ENCODE data around the gene MRPL28. TPM values are rescaled to one million over a fixed set of nuclear protein-coding genes. Genes with fewer than 3 reads are reported as not detected.

Gene MRPL28
- total and polyA plus RNA-seq, 2 donors (not counting 1 experiment from before 2014, with no cell fraction given): 65.2 to 86.5 TPM

GRCh38 chr16:359871-360697 lies 10.3 kb downstream of the MRPL28 start:
- H3K4me2 ChIP-seq (ENCODE audit: extremely low read depth, insufficient read depth, low read length): no peak overlapping the region
- TF ChIP-seq EZH2 (IDR thresholded peaks at IDR 0.05; ENCODE audit: low read length, missing control alignments) (no peak), CTCF (conservative IDR thresholded peaks at IDR 0.05 in 1 of 2, IDR thresholded peaks at IDR 0.05 in 1 of 2; ENCODE audit: low read depth in 1 of 2, low read length in 2 of 2) (no peak)
- no peaks in the 10 kb centered on the region for H3K36me3 ChIP-seq (ENCODE audit: control insufficient read depth, insufficient read depth, low read length)
- DNase-seq (ENCODE audit: low read depth in 2 of 2): no peak
- H3K9ac ChIP-seq (ENCODE audit: insufficient read depth, low read length): no peak overlapping the region
- no peaks in the 10 kb centered on the region for H3K4me1 ChIP-seq (ENCODE audit: control insufficient read depth, extremely low read depth, insufficient read depth, low read length)
- H4K20me1 ChIP-seq (ENCODE audit: control insufficient read depth, extremely low read depth, insufficient read depth, low read length): no peaks in the 10 kb centered on the region
- no peaks in the 10 kb centered on the region for H3K27me3 ChIP-seq (ENCODE audit: control insufficient read depth, insufficient read depth, low read length)
- no peak overlapping the region for H3K27ac ChIP-seq (ENCODE audit: insufficient read depth, low read length)
- no peak overlapping the region for H2AFZ ChIP-seq (ENCODE audit: low read length)
- no peak overlapping the region for H3K4me3 ChIP-seq (replicated peaks in 1 of 4; ENCODE audit: control extremely low read depth in 1 of 4, insufficient read depth in 1 of 4, low read depth in 3 of 4, low read length in 4 of 4)
- H3K9me3 ChIP-seq (ENCODE audit: control insufficient read depth, insufficient read depth, low read depth, low read length): no peaks in the 10 kb centered on the region
- no peaks in the 10 kb centered on the region for H3K79me2 ChIP-seq (ENCODE audit: control insufficient read depth, insufficient read depth, low read length)

GRCh38 chr16:359067-359763 lies 11.1 kb downstream of the MRPL28 start:
- Histone ChIP-seq H3K4me3 (replicated peaks in 1 of 4; ENCODE audit: control extremely low read depth in 1 of 4, insufficient read depth in 1 of 4, low read depth in 3 of 4, low read length in 4 of 4) (no peak overlapping the region), H2AFZ (ENCODE audit: low read length) (no peak overlapping the region), H3K4me2 (ENCODE audit: extremely low read depth, insufficient read depth, low read length) (no peak overlapping the region), H3K9ac (ENCODE audit: insufficient read depth, low read length) (no peak overlapping the region), H3K36me3 (ENCODE audit: control insufficient read depth, insufficient read depth, low read length) (no peaks in the 10 kb centered on the region), H3K4me1 (ENCODE audit: control insufficient read depth, extremely low read depth, insufficient read depth, low read length) (no peaks in the 10 kb centered on the region), H3K79me2 (ENCODE audit: control insufficient read depth, insufficient read depth, low read length) (no peaks in the 10 kb centered on the region), H3K27ac (ENCODE audit: insufficient read depth, low read length) (no peak overlapping the region), H4K20me1 (ENCODE audit: control insufficient read depth, extremely low read depth, insufficient read depth, low read length) (no peaks in the 10 kb centered on the region), H3K9me3 (ENCODE audit: control insufficient read depth, insufficient read depth, low read depth, low read length) (no peaks in the 10 kb centered on the region), H3K27me3 (ENCODE audit: control insufficient read depth, insufficient read depth, low read length) (no peaks in the 10 kb centered on the region)
- TF ChIP-seq EZH2 (IDR thresholded peaks at IDR 0.05; ENCODE audit: low read length, missing control alignments): no peak
- TF ChIP-seq CTCF (conservative IDR thresholded peaks at IDR 0.05 in 1 of 2, IDR thresholded peaks at IDR 0.05 in 1 of 2; ENCODE audit: low read depth in 1 of 2, low read length in 2 of 2): no peak
- no peak for DNase-seq (ENCODE audit: low read depth in 2 of 2)

GRCh38 chr16:356741-357140 lies 13.6 kb downstream of the MRPL28 start:
- no peak overlapping the region for H3K4me3 ChIP-seq (replicated peaks in 1 of 4; ENCODE audit: control extremely low read depth in 1 of 4, insufficient read depth in 1 of 4, low read depth in 3 of 4, low read length in 4 of 4)
- TF ChIP-seq EZH2 (IDR thresholded peaks at IDR 0.05; ENCODE audit: low read length, missing control alignments) (no peak), CTCF (conservative IDR thresholded peaks at IDR 0.05 in 1 of 2, IDR thresholded peaks at IDR 0.05 in 1 of 2; ENCODE audit: low read depth in 1 of 2, low read length in 2 of 2) (no peak)

More at GRCh38 chr16:356741-357140, 13.6 kb downstream of the MRPL28 start:
- Histone ChIP-seq H3K4me1 (ENCODE audit: control insufficient read depth, extremely low read depth, insufficient read depth, low read length) (no peaks in the 10 kb centered on the region), H2AFZ (ENCODE audit: low read length) (no peak overlapping the region), H3K9me3 (ENCODE audit: control insufficient read depth, insufficient read depth, low read depth, low read length) (no peaks in the 10 kb centered on the region), H3K36me3 (ENCODE audit: control insufficient read depth, insufficient read depth, low read length) (no peaks in the 10 kb centered on the region), H3K4me2 (ENCODE audit: extremely low read depth, insufficient read depth, low read length) (no peak overlapping the region), H3K9ac (ENCODE audit: insufficient read depth, low read length) (no peak overlapping the region), H3K27me3 (ENCODE audit: control insufficient read depth, insufficient read depth, low read length) (no peaks in the 10 kb centered on the region), H3K79me2 (ENCODE audit: control insufficient read depth, insufficient read depth, low read length) (peaks cover under 1% of the 10 kb centered on the region), H3K27ac (ENCODE audit: insufficient read depth, low read length) (no peak overlapping the region), H4K20me1 (ENCODE audit: control insufficient read depth, extremely low read depth, insufficient read depth, low read length) (no peaks in the 10 kb centered on the region)
- no peak for DNase-seq (ENCODE audit: low read depth in 2 of 2)

Measured in fibroblast of lung (primary cell).